ENCODE results near the gene DDX1. TPM values are rescaled to one million over a fixed set of nuclear protein-coding genes. Genes with fewer than 3 reads are reported as not detected.

The DDX1 gene
- total and polyA plus RNA-seq, 2 donors (not counting 3 experiments of a cell fraction or from before 2014, with no cell fraction given), result 41.2 to 117 TPM

DNA sequence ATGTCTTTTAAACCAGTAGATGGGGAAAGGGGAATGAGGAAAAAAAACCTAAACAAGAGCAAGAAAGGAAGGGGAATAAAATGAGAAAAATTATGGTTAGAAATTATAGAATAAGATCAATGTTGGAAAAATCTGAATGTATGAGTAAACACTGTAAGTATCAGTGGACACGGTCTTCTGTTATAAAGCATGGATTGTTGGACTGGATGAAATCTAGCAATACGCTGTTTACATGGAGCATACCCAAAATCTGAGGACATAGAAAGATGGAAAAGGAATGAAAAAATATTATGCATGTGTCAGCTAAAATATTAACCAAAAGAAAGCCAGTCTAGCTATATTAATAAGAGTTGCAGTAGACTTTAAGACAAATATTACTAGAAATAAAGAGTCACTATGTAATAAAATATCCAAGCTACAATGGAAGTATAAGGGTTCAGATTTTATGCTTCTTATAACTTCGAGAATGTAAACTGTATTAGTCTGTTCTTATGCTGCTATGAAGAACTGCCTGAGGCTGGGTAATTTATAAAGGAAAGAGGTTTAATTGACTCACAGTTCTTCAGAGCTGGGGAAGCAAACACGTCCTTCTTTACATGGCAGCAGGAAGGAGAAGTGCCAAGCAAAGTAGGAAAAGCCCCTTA, 32.4 kb downstream of the DDX1 start:
- TF ChIP-seq MYC (IDR thresholded peaks at IDR 0.05; ENCODE audit: low read depth, low read length) (no peak), POLR2A (IDR thresholded peaks at IDR 0.05; ENCODE audit: low read depth, low read length) (no peak), FOS (IDR thresholded peaks at IDR 0.05; ENCODE audit: borderline replicate concordance, insufficient read depth, low read length) (no peak), EZH2 (IDR thresholded peaks at IDR 0.05; ENCODE audit: borderline replicate concordance, low read depth, low read length, severe bottlenecking) (no peak), POLR2AphosphoS5 (IDR thresholded peaks at IDR 0.05; ENCODE audit: insufficient read depth, low read depth, low read length) (no peak), MAX (IDR thresholded peaks at IDR 0.05; ENCODE audit: insufficient read depth, insufficient read length) (no peak), GATA2 (IDR thresholded peaks at IDR 0.05; ENCODE audit: insufficient read depth, insufficient read length, low read depth, low read length) (no peak), JUN (IDR thresholded peaks at IDR 0.05; ENCODE audit: borderline replicate concordance, insufficient read depth, insufficient read length, low read depth) (no peak)
- TF ChIP-seq, protein P1, sequence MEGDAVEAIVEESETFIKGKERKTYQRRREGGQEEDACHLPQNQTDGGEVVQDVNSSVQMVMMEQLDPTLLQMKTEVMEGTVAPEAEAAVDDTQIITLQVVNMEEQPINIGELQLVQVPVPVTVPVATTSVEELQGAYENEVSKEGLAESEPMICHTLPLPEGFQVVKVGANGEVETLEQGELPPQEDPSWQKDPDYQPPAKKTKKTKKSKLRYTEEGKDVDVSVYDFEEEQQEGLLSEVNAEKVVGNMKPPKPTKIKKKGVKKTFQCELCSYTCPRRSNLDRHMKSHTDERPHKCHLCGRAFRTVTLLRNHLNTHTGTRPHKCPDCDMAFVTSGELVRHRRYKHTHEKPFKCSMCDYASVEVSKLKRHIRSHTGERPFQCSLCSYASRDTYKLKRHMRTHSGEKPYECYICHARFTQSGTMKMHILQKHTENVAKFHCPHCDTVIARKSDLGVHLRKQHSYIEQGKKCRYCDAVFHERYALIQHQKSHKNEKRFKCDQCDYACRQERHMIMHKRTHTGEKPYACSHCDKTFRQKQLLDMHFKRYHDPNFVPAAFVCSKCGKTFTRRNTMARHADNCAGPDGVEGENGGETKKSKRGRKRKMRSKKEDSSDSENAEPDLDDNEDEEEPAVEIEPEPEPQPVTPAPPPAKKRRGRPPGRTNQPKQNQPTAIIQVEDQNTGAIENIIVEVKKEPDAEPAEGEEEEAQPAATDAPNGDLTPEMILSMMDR (IDR thresholded peaks at IDR 0.05; ENCODE audit: extremely low read depth in 1 of 2, insufficient read depth in 1 of 2, low read depth in 1 of 2, low read length in 2 of 2), result no peak
- dilution Hi-C loops (cut with MboI; ENCODE audit: extremely low pct_ligation_motif_present, low sequenced_read_pairs) (no loop called here), intact Hi-C loops (cut with micrococcal nuclease) (no loop called here)
- Histone ChIP-seq H3K9ac (replicated peaks; ENCODE audit: extremely low read depth, insufficient read depth, low read length) (no peak overlapping the region), H3K9me3 (replicated peaks; ENCODE audit: control insufficient read depth, insufficient read depth, low read length) (no peaks in the 10 kb centered on the region), H3K4me1 (ENCODE audit: control insufficient read depth, extremely low read depth, insufficient read depth, low read length) (no peaks in the 10 kb centered on the region), H3K36me3 (ENCODE audit: control insufficient read depth in 2 of 2, extremely low read depth in 1 of 2, insufficient read depth in 2 of 2, low read length in 2 of 2) (peaks cover 11 to 32% of the 10 kb centered on the region in 2 experiments), H3K4me2 (ENCODE audit: insufficient read depth, low read length) (no peak overlapping the region), H3K27ac (ENCODE audit: insufficient read depth, low read depth, low read length) (no peak overlapping the region), H3K9me1 (replicated peaks; ENCODE audit: control insufficient read depth, extremely low read depth, insufficient read depth, low read length) (no peaks in the 10 kb centered on the region), H3K27me3 (ENCODE audit: control insufficient read depth in 2 of 2, insufficient read depth in 2 of 2, low read length in 2 of 2) (no peaks in the 10 kb centered on the region), H2AFZ (ENCODE audit: low read depth, low read length) (no peak overlapping the region), H3K79me2 (ENCODE audit: control insufficient read depth, insufficient read depth, low read length) (no peaks in the 10 kb centered on the region), H3K4me3 (replicated peaks in 1 of 3; ENCODE audit: insufficient read depth in 1 of 3, low read depth in 1 of 3, low read length in 3 of 3) (no peak overlapping the region), H4K20me1 (replicated peaks; ENCODE audit: control insufficient read depth, extremely low read depth, insufficient read depth, low read length) (peaks cover 4% of the 10 kb centered on the region)
- POLR2A ChIA-PET, result no interaction called here
- FAIRE-seq (no peak), DNase-seq (ENCODE audit: low read depth, low spot score) (no peak)
- CTCF ChIA-PET, result no interaction called here
- BruUV-seq (replicated peaks), result no TSS peak

Data from endothelial cell of umbilical vein (primary cell).